Measurements from ENCODE around the gene IFNE. TPM values are rescaled to one million over a fixed set of nuclear protein-coding genes. Genes with fewer than 3 reads are reported as not detected.

The IFNE gene
- total and polyA plus RNA-seq, 9 of the 15 experiments (the other 6 are each of a cell fraction or from before 2014, with no cell fraction given) = not detected

DNA sequence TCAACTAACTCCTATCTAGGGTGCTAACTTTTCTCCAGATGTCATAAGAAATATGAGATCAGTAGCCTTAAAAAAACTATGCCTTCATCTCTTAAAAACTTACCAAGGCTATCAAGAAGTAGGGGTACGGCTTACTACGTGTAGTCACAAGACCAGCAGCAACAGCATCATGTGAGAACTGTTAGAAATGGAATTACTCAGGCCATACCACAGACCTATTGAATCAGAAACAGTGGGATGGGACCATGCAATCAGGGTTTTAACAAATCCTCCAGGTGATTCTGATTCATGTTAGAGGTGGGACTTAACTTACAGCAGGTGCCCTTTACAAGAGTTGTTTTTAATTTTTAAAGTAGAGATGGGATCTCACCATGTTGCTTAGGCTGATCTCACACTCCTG, 4.6 kb downstream of the IFNE start:
- FAIRE-seq (no peak), DNase-seq (ENCODE audit: extremely low read depth in 1 of 4, low spot score in 3 of 4) (no peak), ATAC-seq (no peak)
- intact Hi-C loops (cut with micrococcal nuclease) = no loop called here
- Histone ChIP-seq H3K9me3 (replicated peaks; ENCODE audit: control insufficient read depth, insufficient read depth, low read depth, low read length) (no peaks in the 10 kb centered on the region), H2AFZ (ENCODE audit: low read depth, low read length) (no peak overlapping the region), H3K79me2 (ENCODE audit: control insufficient read depth, insufficient read depth, low read length) (no peaks in the 10 kb centered on the region), H3K4me2 (ENCODE audit: insufficient read depth, low read length) (no peak overlapping the region), H3K9ac (ENCODE audit: insufficient read depth in 1 of 2, low read depth in 2 of 2, low read length in 2 of 2) (no peak overlapping the region), H3K27ac (ENCODE audit: extremely low read depth, low read depth, low read length) (no peak overlapping the region), H3K27me3 (ENCODE audit: control insufficient read depth in 2 of 2, insufficient read depth in 2 of 2, low read length in 2 of 2) (no peaks in the 10 kb centered on the region), H3K4me3 (no peak overlapping the region), H3K9me1 (ENCODE audit: control insufficient read depth, insufficient read depth, low read length) (no peaks in the 10 kb centered on the region), H3K4me1 (replicated peaks in 1 of 2; ENCODE audit: control insufficient read depth in 2 of 2, insufficient read depth in 2 of 2, low read length in 2 of 2) (no peaks in the 10 kb centered on the region), H4K20me1 (replicated peaks; ENCODE audit: control insufficient read depth, insufficient read depth, low read length) (no peaks in the 10 kb centered on the region), H3K36me3 (ENCODE audit: control insufficient read depth, insufficient read depth, low read length) (no peaks in the 10 kb centered on the region)
- ChIA-PET CTCF (ENCODE audit: low intra/inter-chr PET ratio) (no interaction called here), POLR2A (no interaction called here)
- no TSS peak for BruUV-seq (replicated peaks)
- no CpG with 5 or more reads among the region's 2 CpGs for WGBS (ENCODE audit: insufficient coverage, low coverage, missing lambda C conversion rate)
- in situ Hi-C loops (cut with MboI) = no loop called here
- TF ChIP-seq KAT8 (IDR thresholded peaks at IDR 0.05; ENCODE audit: low read depth) (no peak), TAF15 (IDR thresholded peaks at IDR 0.05; ENCODE audit: low read depth, low read length) (no peak), SUPT5H (IDR thresholded peaks at IDR 0.05) (no peak), HNRNPUL1 (IDR thresholded peaks at IDR 0.05; ENCODE audit: low read length) (no peak), RB1 (IDR thresholded peaks at IDR 0.05; ENCODE audit: low read depth) (no peak), ZNF431 (CRISPR knock-in tag; IDR thresholded peaks at IDR 0.05) (no peak), TCF7L2 (IDR thresholded peaks at IDR 0.05; ENCODE audit: low read depth, low read length) (no peak), PHTF2 (CRISPR knock-in tag; IDR thresholded peaks at IDR 0.05) (no peak), CSDE1 (IDR thresholded peaks at IDR 0.05) (no peak), ZNF232 (CRISPR knock-in tag; IDR thresholded peaks at IDR 0.05) (no peak), SMAD3 (CRISPR knock-in tag; conservative IDR thresholded peaks at IDR 0.05) (no peak), ZC3H4 (CRISPR knock-in tag; IDR thresholded peaks at IDR 0.05; ENCODE audit: borderline replicate concordance) (no peak), CREB1 (IDR thresholded peaks at IDR 0.05) (no peak), CREB1 (CRISPR knock-in tag; IDR thresholded peaks at IDR 0.05) (no peak), GATAD2B (IDR thresholded peaks at IDR 0.05; ENCODE audit: borderline replicate concordance) (no peak), SREBF1 (IDR thresholded peaks at IDR 0.05; ENCODE audit: borderline replicate concordance, low read depth, low read length) (no peak), HEY1 (CRISPR knock-in tag; IDR thresholded peaks at IDR 0.05; ENCODE audit: borderline replicate concordance) (no peak), TAL1 (IDR thresholded peaks at IDR 0.05) (no peak)
- TF ChIP-seq, protein P1, sequence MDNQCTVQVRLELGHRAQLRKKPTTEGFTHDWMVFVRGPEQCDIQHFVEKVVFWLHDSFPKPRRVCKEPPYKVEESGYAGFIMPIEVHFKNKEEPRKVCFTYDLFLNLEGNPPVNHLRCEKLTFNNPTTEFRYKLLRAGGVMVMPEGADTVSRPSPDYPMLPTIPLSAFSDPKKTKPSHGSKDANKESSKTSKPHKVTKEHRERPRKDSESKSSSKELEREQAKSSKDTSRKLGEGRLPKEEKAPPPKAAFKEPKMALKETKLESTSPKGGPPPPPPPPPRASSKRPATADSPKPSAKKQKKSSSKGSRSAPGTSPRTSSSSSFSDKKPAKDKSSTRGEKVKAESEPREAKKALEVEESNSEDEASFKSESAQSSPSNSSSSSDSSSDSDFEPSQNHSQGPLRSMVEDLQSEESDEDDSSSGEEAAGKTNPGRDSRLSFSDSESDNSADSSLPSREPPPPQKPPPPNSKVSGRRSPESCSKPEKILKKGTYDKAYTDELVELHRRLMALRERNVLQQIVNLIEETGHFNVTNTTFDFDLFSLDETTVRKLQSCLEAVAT (IDR thresholded peaks at IDR 0.05) = no peak
- TF ChIP-seq, protein P2, sequence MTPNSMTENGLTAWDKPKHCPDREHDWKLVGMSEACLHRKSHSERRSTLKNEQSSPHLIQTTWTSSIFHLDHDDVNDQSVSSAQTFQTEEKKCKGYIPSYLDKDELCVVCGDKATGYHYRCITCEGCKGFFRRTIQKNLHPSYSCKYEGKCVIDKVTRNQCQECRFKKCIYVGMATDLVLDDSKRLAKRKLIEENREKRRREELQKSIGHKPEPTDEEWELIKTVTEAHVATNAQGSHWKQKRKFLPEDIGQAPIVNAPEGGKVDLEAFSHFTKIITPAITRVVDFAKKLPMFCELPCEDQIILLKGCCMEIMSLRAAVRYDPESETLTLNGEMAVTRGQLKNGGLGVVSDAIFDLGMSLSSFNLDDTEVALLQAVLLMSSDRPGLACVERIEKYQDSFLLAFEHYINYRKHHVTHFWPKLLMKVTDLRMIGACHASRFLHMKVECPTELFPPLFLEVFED (CRISPR knock-in tag; conservative IDR thresholded peaks at IDR 0.05) = no peak
- TF ChIP-seq, protein P3, sequence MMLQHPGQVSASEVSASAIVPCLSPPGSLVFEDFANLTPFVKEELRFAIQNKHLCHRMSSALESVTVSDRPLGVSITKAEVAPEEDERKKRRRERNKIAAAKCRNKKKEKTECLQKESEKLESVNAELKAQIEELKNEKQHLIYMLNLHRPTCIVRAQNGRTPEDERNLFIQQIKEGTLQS (IDR thresholded peaks at IDR 0.05) = no peak
- TF ChIP-seq, protein P3 (CRISPR knock-in tag; conservative IDR thresholded peaks at IDR 0.05) = no peak

Measured in K562 (cell line).